Peyer's patch (tissue), 4 donors: ENCODE measurements around the gene HSP90AA1. TPM values are rescaled to one million over a fixed set of nuclear protein-coding genes. Genes with fewer than 3 reads are reported as not detected.
"Not testable (repeated sequence)": the region's sequence is repeated elsewhere in the genome, so short reads cannot be mapped to it uniquely, and the experiment has no call there.

Experiments
- DNase-seq, 3 donors: peaks; one replicate each; pipeline ENCODE4 v3.0.0-alpha.2; 2017 to 2019
- H3K27ac ChIP-seq, 4 donors: fragments of 200-600 bp; sonication (generic); one replicate each; pipeline ENCODE4 v1.5.1; 2016 to 2019
- H3K27me3 ChIP-seq, 2 donors: fragments of 200-600 bp; sonication (generic); one replicate each; pipeline ENCODE4 v1.5.1; 2019
- H3K36me3 ChIP-seq, 3 donors: fragments of 200-600 bp; sonication (generic); one replicate each; pipeline ENCODE4 v1.5.1; 2016 to 2019
- H3K4me1 ChIP-seq, 4 donors: fragments of 200-600 bp; sonication (generic); one replicate each; pipeline ENCODE4 v1.5.1; 2016 to 2019
- H3K4me3 ChIP-seq, 4 donors: fragments of 200-600 bp; sonication (generic); 1 replicate in 3 of 4; 2 replicates in 1 of 4; pipeline ENCODE4 v1.5.1; 2016 to 2019; ENCODE audit warnings: mild to moderate bottlenecking in 1 of 4
- H3K9me3 ChIP-seq, 4 donors: fragments of 200-600 bp; sonication (generic); one replicate each; pipeline ENCODE4 v1.5.1; 2016 to 2019; ENCODE audit warnings: mild to moderate bottlenecking in 1 of 4
- CTCF ChIP-seq, 6 experiments: fragments of 450-650 bp in 4 of 6; fragments of 200-600 bp in 2 of 6; sonication (generic) in 1 of 6; IDR thresholded peaks; one replicate each; pipeline ENCODE4 v1.5.1; 2017 to 2019; ENCODE audit warnings: antibody characterized with exemption in 6 of 6, mild to moderate bottlenecking in 3 of 6, moderate library complexity in 1 of 6
- POLR2A ChIP-seq, 2 donors: fragments of 450-650 bp; IDR thresholded peaks; one replicate each; pipeline ENCODE4 v1.5.1; 2017; ENCODE audit warnings: antibody characterized with exemption in 2 of 2, mild to moderate bottlenecking in 2 of 2, moderate library complexity in 2 of 2
- total RNA-seq, 4 donors: library from RNA; depleted of rRNA; stranded (reverse); fragments of >200 nt; gene quantifications; one replicate each; pipeline ENCODE4 v1.1.0, GENCODE V29; 2016

Gene HSP90AA1
- total RNA-seq, 4 donors from 2014 or later, result 141 to 550 (median 254) TPM

- Histone ChIP-seq H3K9me3 (no peaks in the 10 kb centered on the region), H3K4me3 (peak overlapping the region in 3 of 4 donors; percentile 93 to 100 (median 97)), H3K27ac (peak overlapping the region; percentile 99 to 100 (median 100)), H3K4me1 (peaks cover 0 to 37% (median 11%) of the 10 kb centered on the region in 4 donors), H3K27me3 (no peaks in the 10 kb centered on the region), H3K36me3 (peaks cover 0 to 51% (median 0%) of the 10 kb centered on the region in 3 donors)
- TF ChIP-seq POLR2A (IDR thresholded peaks at IDR 0.05), result no peak
- TF ChIP-seq CTCF (IDR thresholded peaks at IDR 0.05), result no peak
- no peak for DNase-seq
These were observed 1.4 kb downstream of the HSP90AA1 start for GRCh38 chr14:102085488-102085887.

- Histone ChIP-seq H3K4me3 (peak overlapping the region in 2 of 4 donors; percentile 93 to 100), H3K27ac (no peak overlapping the region)
These were observed 1.9 kb downstream of the HSP90AA1 start for GRCh38 chr14:102084931-102085330.

GRCh38 chr14:102084522-102084921, 2.3 kb downstream of the HSP90AA1 start:
- Histone ChIP-seq H3K4me3 (peak overlapping the region in 1 of 4 donors; percentile 18), H3K4me1 (peaks cover 0 to 37% (median 11%) of the 10 kb centered on the region in 4 donors), H3K36me3 (peaks cover 0 to 61% (median 0%) of the 10 kb centered on the region in 3 donors)
- H3K27me3 ChIP-seq, H3K27ac ChIP-seq, H3K9me3 ChIP-seq, DNase-seq: not testable (repeated sequence)

More at GRCh38 chr14:102084931-102085330, 1.9 kb downstream of the HSP90AA1 start:
- Histone ChIP-seq H3K36me3 (peaks cover 0 to 56% (median 0%) of the 10 kb centered on the region in 3 donors), H3K4me1 (peaks cover 0 to 37% (median 11%) of the 10 kb centered on the region in 4 donors), H3K27me3 (no peaks in the 10 kb centered on the region), H3K9me3 (no peaks in the 10 kb centered on the region)
- no peak for TF ChIP-seq CTCF (IDR thresholded peaks at IDR 0.05)
- no peak for TF ChIP-seq POLR2A (IDR thresholded peaks at IDR 0.05)
- no peak for DNase-seq

- Histone ChIP-seq H3K27ac (no peak overlapping the region), H3K36me3 (peaks cover 0 to 82% (median 0%) of the 10 kb centered on the region in 3 donors), H3K4me1 (peaks cover 0 to 27% (median 9%) of the 10 kb centered on the region in 4 donors), H3K9me3 (no peaks in the 10 kb centered on the region), H3K4me3 (no peak overlapping the region), H3K27me3 (no peaks in the 10 kb centered on the region)
- TF ChIP-seq POLR2A (IDR thresholded peaks at IDR 0.05) (no peak), CTCF (IDR thresholded peaks at IDR 0.05) (no peak)
- DNase-seq, result no peak
These were observed 5.4 kb downstream of the HSP90AA1 start for GRCh38 chr14:102081231-102082080.

GRCh38 chr14:102080183-102081080, 6.4 kb downstream of the HSP90AA1 start:
- Histone ChIP-seq H3K4me1 (peaks cover 0 to 24% (median 8%) of the 10 kb centered on the region in 4 donors), H3K27ac (no peak overlapping the region), H3K36me3 (peaks cover 0 to 80% (median 0%) of the 10 kb centered on the region in 3 donors), H3K4me3 (no peak overlapping the region), H3K27me3 (no peaks in the 10 kb centered on the region), H3K9me3 (no peaks in the 10 kb centered on the region)
- no peak for DNase-seq
- TF ChIP-seq CTCF (IDR thresholded peaks at IDR 0.05) (no peak), POLR2A (IDR thresholded peaks at IDR 0.05) (no peak)
